Stomach (tissue), 4 donors: Measurements from ENCODE around the gene PSMD8.

ENCODE experiments used
- EP300 ChIP-seq: sonication (generic); formaldehyde crosslinking; IDR thresholded peaks from one replicate; pipeline ENCODE4 v1.6.1; 2017; ENCODE audit warnings: antibody characterized with exemption
- TF ChIP-seq, protein P1 (sequence below), 7 experiments: fragments of 450-650 bp in 4 of 7; fragments of 200-600 bp in 3 of 7; sonication (generic) in 3 of 7; IDR thresholded peaks; one replicate each; pipeline ENCODE4 v1.5.1; 2016 to 2019; ENCODE audit warnings: antibody characterized with exemption in 7 of 7, control low read depth in 2 of 7, mild to moderate bottlenecking in 1 of 7

DNA sequence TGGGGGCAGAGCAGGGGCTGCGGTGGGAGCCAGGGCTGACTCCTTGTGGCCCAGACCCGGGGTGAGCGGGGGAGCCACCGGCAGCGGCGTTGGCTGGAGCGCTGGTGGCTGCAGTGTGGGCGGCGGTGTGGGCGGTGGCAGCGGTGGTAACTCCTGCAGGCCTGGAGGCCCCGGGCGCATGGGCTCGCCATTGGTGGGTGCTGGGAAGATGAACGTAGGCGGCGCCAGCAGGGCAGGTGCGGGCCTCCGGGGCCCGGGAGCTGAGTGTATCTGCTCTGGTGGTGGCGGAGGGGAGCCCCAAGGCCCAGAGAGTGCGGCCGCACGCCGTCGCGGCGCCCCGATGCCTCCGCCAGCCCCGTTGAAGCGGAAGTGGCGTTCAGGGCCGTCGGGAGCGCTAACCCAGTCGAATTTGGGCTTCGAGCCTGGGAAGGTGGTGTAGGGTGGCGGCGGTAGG lies 11.5 kb downstream of the PSMD8 start:
- TF ChIP-seq, protein P1, sequence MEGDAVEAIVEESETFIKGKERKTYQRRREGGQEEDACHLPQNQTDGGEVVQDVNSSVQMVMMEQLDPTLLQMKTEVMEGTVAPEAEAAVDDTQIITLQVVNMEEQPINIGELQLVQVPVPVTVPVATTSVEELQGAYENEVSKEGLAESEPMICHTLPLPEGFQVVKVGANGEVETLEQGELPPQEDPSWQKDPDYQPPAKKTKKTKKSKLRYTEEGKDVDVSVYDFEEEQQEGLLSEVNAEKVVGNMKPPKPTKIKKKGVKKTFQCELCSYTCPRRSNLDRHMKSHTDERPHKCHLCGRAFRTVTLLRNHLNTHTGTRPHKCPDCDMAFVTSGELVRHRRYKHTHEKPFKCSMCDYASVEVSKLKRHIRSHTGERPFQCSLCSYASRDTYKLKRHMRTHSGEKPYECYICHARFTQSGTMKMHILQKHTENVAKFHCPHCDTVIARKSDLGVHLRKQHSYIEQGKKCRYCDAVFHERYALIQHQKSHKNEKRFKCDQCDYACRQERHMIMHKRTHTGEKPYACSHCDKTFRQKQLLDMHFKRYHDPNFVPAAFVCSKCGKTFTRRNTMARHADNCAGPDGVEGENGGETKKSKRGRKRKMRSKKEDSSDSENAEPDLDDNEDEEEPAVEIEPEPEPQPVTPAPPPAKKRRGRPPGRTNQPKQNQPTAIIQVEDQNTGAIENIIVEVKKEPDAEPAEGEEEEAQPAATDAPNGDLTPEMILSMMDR (IDR thresholded peaks at IDR 0.05): no peak
- TF ChIP-seq EP300: no peak
